ENCODE data around the gene DNAAF9.

The DNAAF9 gene

DNA sequence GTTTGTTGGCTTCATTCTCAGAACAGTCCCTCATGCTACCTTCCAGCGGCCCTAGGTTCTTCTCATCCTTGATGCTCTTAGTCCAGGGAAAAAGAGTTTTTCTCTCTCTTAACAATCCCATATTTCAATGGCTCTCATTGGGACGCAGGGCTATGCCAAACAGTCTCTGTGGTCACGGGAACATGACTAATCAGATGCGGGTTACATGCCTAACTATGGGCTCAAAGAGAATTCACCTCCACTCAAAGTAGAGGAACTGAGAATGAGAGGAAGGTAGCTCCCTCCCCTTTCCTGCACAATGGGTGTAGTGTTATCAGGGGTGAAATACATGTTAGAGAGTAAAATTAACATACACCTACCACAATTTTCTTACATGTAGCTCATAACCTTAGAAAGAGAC lies 45.2 kb upstream of the DNAAF9 start:
- TF ChIP-seq ZNF565 (CRISPR knock-in tag; conservative IDR thresholded peaks at IDR 0.05; ENCODE audit: low read depth), result no peak
- TF ChIP-seq ISL1 (CRISPR knock-in tag; IDR thresholded peaks at IDR 0.05), result no peak
- TF ChIP-seq BACH2 (CRISPR knock-in tag; IDR thresholded peaks at IDR 0.05; ENCODE audit: borderline replicate concordance), result no peak
- TF ChIP-seq, protein P1, sequence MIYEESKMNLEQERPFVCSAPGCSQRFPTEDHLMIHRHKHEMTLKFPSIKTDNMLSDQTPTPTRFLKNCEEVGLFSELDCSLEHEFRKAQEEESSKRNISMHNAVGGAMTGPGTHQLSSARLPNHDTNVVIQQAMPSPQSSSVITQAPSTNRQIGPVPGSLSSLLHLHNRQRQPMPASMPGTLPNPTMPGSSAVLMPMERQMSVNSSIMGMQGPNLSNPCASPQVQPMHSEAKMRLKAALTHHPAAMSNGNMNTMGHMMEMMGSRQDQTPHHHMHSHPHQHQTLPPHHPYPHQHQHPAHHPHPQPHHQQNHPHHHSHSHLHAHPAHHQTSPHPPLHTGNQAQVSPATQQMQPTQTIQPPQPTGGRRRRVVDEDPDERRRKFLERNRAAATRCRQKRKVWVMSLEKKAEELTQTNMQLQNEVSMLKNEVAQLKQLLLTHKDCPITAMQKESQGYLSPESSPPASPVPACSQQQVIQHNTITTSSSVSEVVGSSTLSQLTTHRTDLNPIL (CRISPR knock-in tag; IDR thresholded peaks at IDR 0.05; ENCODE audit: low read depth), result no peak
- TF ChIP-seq PPARA (CRISPR knock-in tag; IDR thresholded peaks at IDR 0.05; ENCODE audit: borderline replicate concordance), result no peak
- TF ChIP-seq SNAI2 (CRISPR knock-in tag; IDR thresholded peaks at IDR 0.05), result no peak
- TF ChIP-seq ZFP3 (CRISPR knock-in tag; IDR thresholded peaks at IDR 0.05), result no peak
- TF ChIP-seq CSDC2 (CRISPR knock-in tag; IDR thresholded peaks at IDR 0.05), result no peak
- no peak for TF ChIP-seq GLIS3 (CRISPR knock-in tag; IDR thresholded peaks at IDR 0.05)
- TF ChIP-seq, protein P2, sequence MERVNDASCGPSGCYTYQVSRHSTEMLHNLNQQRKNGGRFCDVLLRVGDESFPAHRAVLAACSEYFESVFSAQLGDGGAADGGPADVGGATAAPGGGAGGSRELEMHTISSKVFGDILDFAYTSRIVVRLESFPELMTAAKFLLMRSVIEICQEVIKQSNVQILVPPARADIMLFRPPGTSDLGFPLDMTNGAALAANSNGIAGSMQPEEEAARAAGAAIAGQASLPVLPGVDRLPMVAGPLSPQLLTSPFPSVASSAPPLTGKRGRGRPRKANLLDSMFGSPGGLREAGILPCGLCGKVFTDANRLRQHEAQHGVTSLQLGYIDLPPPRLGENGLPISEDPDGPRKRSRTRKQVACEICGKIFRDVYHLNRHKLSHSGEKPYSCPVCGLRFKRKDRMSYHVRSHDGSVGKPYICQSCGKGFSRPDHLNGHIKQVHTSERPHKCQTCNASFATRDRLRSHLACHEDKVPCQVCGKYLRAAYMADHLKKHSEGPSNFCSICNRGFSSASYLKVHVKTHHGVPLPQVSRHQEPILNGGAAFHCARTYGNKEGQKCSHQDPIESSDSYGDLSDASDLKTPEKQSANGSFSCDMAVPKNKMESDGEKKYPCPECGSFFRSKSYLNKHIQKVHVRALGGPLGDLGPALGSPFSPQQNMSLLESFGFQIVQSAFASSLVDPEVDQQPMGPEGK (CRISPR knock-in tag; IDR thresholded peaks at IDR 0.05; ENCODE audit: borderline replicate concordance), result no peak
- no peak for TF ChIP-seq ESRRG (CRISPR knock-in tag; IDR thresholded peaks at IDR 0.05)
- TF ChIP-seq, protein P3, sequence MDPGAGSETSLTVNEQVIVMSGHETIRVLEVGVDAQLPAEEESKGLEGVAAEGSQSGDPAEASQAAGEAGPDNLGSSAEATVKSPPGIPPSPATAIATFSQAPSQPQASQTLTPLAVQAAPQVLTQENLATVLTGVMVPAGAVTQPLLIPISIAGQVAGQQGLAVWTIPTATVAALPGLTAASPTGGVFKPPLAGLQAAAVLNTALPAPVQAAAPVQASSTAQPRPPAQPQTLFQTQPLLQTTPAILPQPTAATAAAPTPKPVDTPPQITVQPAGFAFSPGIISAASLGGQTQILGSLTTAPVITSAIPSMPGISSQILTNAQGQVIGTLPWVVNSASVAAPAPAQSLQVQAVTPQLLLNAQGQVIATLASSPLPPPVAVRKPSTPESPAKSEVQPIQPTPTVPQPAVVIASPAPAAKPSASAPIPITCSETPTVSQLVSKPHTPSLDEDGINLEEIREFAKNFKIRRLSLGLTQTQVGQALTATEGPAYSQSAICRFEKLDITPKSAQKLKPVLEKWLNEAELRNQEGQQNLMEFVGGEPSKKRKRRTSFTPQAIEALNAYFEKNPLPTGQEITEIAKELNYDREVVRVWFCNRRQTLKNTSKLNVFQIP (CRISPR knock-in tag; IDR thresholded peaks at IDR 0.05; ENCODE audit: borderline replicate concordance, low read depth), result no peak
- no peak for TF ChIP-seq ARNTL (CRISPR knock-in tag; IDR thresholded peaks at IDR 0.05; ENCODE audit: borderline replicate concordance, low read depth)
- no peak for ATAC-seq

DNA sequence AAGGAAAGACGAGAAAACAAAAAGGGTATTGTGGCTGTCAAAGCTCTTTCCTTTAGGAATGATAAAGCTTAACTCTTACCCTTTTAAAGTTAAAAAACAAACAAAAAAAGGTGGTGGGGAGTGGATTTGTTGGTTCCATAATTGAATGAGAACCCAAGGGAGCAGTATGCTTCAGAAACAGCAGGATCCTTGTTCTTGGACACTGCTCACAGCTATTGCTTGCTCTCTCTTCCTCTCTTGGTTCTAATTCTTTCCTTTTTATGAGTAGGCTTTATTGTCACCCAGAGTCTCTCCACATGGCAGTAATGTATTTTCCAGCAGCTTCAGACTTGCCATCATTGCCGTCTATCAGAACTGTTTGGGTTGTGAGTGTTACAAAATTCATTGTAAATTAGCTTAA lies 44.7 kb upstream of the DNAAF9 start:
- no peak for TF ChIP-seq OSR1 (CRISPR knock-in tag; IDR thresholded peaks at IDR 0.05)
- TF ChIP-seq ESRRG (CRISPR knock-in tag; IDR thresholded peaks at IDR 0.05), result no peak
- ATAC-seq, result no peak

DNA sequence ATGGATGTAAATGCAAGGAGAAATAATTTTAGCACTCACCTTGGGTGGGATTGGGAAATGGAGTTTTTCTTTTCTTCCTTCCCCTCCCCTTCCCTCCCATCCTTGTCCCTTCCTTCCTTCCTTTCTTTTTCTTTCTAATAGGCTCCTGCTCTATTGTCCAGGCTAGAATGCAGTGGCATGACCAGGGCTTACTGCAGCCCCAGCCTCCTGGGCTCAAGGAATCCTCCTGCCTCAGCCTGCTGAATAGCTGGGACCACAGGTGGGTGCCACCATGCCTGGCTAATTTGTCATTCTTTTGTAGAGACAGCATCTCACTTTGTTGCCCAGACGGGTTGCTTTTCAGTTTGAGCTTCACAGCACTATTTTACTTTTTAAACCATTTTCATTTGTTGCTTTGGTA lies 41.9 kb upstream of the DNAAF9 start:
- ATAC-seq, result no peak
- TF ChIP-seq ZNF70 (CRISPR knock-in tag; IDR thresholded peaks at IDR 0.05) (no peak), BACH2 (CRISPR knock-in tag; IDR thresholded peaks at IDR 0.05; ENCODE audit: borderline replicate concordance) (no peak), GLIS3 (CRISPR knock-in tag; IDR thresholded peaks at IDR 0.05) (no peak), ZNF565 (CRISPR knock-in tag; conservative IDR thresholded peaks at IDR 0.05; ENCODE audit: low read depth) (no peak), SNAI2 (CRISPR knock-in tag; IDR thresholded peaks at IDR 0.05) (no peak), CSDC2 (CRISPR knock-in tag; IDR thresholded peaks at IDR 0.05) (no peak), ISL1 (CRISPR knock-in tag; IDR thresholded peaks at IDR 0.05) (no peak), ARNTL (CRISPR knock-in tag; IDR thresholded peaks at IDR 0.05; ENCODE audit: borderline replicate concordance, low read depth) (no peak), TOX (CRISPR knock-in tag; IDR thresholded peaks at IDR 0.05; ENCODE audit: borderline replicate concordance) (no peak), RARB (CRISPR knock-in tag; IDR thresholded peaks at IDR 0.05) (no peak), ZFP3 (CRISPR knock-in tag; IDR thresholded peaks at IDR 0.05) (no peak), TCF4 (CRISPR knock-in tag; IDR thresholded peaks at IDR 0.05; ENCODE audit: borderline replicate concordance) (no peak), ESRRG (CRISPR knock-in tag; IDR thresholded peaks at IDR 0.05) (no peak)
- TF ChIP-seq, protein P3 (CRISPR knock-in tag; IDR thresholded peaks at IDR 0.05; ENCODE audit: borderline replicate concordance, low read depth), result no peak
- TF ChIP-seq, protein P1 (CRISPR knock-in tag; IDR thresholded peaks at IDR 0.05; ENCODE audit: low read depth), result no peak
- TF ChIP-seq, protein P4, sequence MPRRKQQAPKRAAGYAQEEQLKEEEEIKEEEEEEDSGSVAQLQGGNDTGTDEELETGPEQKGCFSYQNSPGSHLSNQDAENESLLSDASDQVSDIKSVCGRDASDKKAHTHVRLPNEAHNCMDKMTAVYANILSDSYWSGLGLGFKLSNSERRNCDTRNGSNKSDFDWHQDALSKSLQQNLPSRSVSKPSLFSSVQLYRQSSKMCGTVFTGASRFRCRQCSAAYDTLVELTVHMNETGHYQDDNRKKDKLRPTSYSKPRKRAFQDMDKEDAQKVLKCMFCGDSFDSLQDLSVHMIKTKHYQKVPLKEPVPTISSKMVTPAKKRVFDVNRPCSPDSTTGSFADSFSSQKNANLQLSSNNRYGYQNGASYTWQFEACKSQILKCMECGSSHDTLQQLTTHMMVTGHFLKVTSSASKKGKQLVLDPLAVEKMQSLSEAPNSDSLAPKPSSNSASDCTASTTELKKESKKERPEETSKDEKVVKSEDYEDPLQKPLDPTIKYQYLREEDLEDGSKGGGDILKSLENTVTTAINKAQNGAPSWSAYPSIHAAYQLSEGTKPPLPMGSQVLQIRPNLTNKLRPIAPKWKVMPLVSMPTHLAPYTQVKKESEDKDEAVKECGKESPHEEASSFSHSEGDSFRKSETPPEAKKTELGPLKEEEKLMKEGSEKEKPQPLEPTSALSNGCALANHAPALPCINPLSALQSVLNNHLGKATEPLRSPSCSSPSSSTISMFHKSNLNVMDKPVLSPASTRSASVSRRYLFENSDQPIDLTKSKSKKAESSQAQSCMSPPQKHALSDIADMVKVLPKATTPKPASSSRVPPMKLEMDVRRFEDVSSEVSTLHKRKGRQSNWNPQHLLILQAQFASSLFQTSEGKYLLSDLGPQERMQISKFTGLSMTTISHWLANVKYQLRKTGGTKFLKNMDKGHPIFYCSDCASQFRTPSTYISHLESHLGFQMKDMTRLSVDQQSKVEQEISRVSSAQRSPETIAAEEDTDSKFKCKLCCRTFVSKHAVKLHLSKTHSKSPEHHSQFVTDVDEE (CRISPR knock-in tag; IDR thresholded peaks at IDR 0.05), result no peak
- TF ChIP-seq, protein P2 (CRISPR knock-in tag; IDR thresholded peaks at IDR 0.05; ENCODE audit: borderline replicate concordance), result no peak
